Mammary epithelial cell (primary cell): ENCODE results near the gene MTRF1.

Experiments
- CTCF ChIP-seq, 2 donors: IDR thresholded peaks in 1 of 2; conservative IDR thresholded peaks in 1 of 2; 2 replicates each; pipeline ENCODE4 v1.5.1; 2011 to 2012; ENCODE audit warnings: inconsistent platforms in 2 of 2, low read length in 2 of 2, mild to moderate bottlenecking in 2 of 2, control low read depth in 1 of 2, low read depth in 1 of 2; ENCODE audit not compliant: insufficient read depth in 1 of 2; ENCODE audit errors: extremely low read depth in 1 of 2
- EZH2 ChIP-seq: IDR thresholded peaks from 2 replicates; pipeline ENCODE4 v1.6.1; 2012; ENCODE audit warnings: low read length, inconsistent platforms, borderline replicate concordance

- TF ChIP-seq CTCF (conservative IDR thresholded peaks at IDR 0.05 in 1 of 2, IDR thresholded peaks at IDR 0.05 in 1 of 2; ENCODE audit: extremely low read depth in 1 of 2, insufficient read depth in 1 of 2, low read depth in 1 of 2, low read length in 2 of 2) (no peak), EZH2 (no peak)
Observed at GRCh38 chr13:41263261-41263971, at the start of gene MTRF1.
